Measurements from ENCODE around the gene SLC25A12.

DNA sequence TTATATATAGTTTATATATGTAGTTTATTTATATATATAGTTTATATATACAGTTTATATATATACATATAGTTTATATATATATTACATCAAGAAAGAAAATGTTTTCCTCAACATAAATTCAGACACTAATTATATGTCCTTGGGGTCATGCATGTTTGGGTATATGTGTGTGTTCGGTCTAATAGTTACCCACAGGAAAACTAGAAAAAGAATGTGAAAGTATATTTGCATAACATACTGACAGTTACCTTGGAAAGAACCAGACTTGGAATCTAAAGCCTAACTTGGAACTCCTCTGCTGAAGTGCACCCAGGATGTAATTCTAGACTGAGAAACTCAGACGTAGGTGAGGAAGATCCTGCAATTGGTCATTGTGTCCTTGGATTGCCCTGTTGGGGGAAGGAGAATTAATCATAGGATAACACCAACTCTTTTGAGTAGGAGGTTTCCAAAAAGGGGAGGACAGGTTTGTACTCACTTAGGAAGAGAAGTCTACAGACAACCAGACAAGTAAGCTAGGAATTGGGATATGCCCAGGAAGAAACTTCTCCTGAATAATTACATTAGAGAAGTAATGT is 8.9 kb upstream of the SLC25A12 start:
- TF ChIP-seq, protein P1, sequence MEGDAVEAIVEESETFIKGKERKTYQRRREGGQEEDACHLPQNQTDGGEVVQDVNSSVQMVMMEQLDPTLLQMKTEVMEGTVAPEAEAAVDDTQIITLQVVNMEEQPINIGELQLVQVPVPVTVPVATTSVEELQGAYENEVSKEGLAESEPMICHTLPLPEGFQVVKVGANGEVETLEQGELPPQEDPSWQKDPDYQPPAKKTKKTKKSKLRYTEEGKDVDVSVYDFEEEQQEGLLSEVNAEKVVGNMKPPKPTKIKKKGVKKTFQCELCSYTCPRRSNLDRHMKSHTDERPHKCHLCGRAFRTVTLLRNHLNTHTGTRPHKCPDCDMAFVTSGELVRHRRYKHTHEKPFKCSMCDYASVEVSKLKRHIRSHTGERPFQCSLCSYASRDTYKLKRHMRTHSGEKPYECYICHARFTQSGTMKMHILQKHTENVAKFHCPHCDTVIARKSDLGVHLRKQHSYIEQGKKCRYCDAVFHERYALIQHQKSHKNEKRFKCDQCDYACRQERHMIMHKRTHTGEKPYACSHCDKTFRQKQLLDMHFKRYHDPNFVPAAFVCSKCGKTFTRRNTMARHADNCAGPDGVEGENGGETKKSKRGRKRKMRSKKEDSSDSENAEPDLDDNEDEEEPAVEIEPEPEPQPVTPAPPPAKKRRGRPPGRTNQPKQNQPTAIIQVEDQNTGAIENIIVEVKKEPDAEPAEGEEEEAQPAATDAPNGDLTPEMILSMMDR (conservative IDR thresholded peaks at IDR 0.05; ENCODE audit: low read depth, low read length) = no peak
- TF ChIP-seq EZH2 (IDR thresholded peaks at IDR 0.05; ENCODE audit: borderline replicate concordance, low read depth, low read length, poor library complexity, severe bottlenecking) = no peak
